Forelimb muscle (tissue), 1 donor: Measurements from ENCODE around the gene PLEKHA1. TPM values are rescaled to one million over a fixed set of nuclear protein-coding genes. Genes with fewer than 3 reads are reported as not detected.

Experiments used
- DNase-seq: peaks from one replicate; pipeline ENCODE4 v3.0.0-alpha.2; 2013; ENCODE audit warnings: low read depth
- polyA plus RNA-seq: library from polyadenylated mRNA; unstranded; fragments of 120-200 nt; gene quantifications from one replicate; pipeline ENCODE4 v1.2.1, GENCODE V29; 2013; ENCODE audit not compliant: insufficient read length

Gene PLEKHA1
- polyA plus RNA-seq, 1 donor, result 32.3 TPM

DNA sequence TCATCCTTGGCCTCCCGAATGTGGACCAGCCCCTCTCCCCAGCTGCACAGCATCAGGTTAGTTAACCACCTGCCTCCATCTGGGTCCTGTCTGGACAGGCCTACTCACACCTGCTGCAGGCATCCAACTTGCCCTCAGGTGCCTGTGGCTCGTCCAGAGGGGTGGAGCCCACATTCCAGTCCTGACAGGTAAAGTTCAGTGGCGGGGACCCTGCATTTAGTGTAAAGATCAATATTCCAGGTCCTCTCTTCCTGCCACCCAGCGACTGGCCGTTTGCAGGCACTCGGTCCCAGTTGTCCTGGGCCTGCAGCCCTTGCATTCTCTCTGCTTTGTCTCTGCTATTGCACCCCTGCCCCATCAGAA, 101.8 kb downstream of the PLEKHA1 start:
- DNase-seq, result no peak

DNA sequence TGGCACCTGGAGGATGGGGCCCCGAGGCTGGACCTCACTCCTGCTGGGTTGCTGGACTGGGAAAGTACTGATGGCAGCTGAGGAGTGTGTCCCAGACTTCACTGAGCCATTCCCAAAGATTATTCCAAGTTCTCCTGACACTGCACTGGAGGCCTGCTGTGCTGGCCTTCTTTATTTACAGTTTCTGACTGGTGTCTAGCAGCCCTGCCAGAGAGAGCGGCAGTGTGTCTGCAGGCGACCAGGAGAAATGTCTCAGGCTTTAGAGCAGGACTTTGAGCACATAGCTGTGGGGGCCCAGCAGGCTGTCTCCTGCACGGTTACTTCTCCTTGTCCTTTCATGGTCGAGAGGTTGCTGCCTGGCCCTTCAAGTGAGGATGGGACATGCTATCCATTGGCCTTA, 102.9 kb downstream of the PLEKHA1 start:
- no peak for DNase-seq

DNA sequence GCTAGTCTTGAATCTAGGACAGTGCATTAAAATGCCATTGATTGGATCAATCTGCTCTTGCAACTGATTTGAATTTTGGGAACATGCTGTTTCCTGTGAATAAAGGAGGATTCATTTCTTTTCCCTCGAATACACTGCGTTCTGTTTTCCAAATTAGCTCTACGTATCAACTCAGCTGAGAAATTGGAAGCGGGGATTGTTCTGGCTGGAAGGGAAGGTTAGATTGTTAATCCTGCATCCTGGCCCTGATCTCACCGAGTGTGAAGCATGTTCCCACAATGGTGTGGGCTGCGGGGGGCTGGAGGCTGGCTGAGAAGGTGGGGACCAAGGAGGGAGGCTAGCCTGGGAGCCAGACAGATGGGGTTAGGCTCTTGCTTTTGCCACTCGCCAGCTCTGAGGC, 104.5 kb downstream of the PLEKHA1 start:
- no peak for DNase-seq

DNA sequence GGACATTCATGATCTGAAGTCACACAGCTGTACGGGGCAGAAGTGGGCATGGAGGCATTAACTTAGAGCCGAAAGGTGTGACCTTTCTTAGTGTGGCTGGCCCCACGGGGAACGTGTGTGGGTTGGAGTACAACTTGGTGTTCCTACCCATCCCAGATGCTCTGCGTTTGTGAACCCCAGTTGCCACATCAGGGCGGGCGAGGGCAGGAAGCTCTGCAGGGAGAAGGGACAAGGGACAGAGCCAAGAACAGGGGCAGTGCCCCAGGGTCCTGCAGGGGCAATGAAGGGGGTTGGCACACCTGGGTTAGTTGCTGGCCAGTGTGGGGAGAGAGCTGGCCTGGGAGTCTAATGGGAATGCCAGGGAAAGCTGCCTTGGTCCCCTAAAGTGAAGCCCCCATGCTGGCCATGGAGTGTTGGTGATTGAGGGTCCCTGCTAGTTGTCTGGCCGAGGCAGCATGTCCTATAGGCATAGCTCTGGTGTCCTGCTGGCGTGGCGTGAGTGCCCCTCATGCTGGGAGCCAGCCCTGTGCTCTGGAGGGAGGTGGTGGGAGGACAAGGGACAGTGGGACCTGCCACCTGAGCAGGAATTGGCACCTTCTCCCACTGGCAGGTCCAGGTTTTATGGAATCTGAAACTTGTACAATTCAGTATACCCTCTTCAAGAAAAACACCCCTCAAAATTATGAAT, 105.8 kb downstream of the PLEKHA1 start:
- DNase-seq, result no peak

DNA sequence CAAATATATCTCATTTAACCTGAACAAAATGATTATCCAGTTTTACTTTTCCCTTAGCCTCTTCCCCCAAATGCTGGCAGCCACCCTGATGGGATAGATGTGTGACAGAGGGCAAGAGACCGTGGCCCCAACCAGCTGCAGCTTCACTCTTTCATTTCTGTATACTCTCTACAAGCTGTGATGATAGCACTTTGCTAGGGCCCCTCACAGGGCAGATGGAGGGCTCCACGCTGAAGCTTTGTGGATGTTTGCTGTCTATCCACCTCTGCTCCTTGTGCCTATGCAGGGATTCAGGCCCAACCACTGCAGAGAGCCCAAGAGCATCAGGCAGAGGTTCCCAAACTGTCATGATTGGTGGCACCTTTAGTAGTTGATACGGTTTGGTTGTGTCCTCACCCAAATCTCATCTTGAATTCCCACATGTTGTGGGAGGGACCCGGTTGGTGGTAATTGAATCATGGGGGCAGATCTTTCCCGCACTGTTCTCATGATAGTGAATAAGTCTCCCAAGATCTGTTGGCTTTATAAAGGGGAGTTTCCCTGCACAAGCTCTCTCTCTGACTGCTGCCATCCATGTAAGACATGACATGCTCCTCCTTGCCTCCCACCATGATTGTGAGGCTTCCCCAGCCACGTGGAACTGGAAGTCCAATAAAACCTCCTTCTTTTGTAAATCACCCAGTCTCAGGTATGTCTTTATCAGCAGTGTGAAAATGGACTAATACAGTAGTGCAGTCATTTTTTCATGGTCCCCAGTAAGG, 107.0 kb downstream of the PLEKHA1 start:
- DNase-seq, result no peak

Other genes starting within 250 kb of the PLEKHA1 start
- gene BTBD16, start 103.4 kb upstream of the PLEKHA1 start, polyA plus RNA-seq, result 0.13 TPM
- gene ARMS2, start 79.9 kb downstream of the PLEKHA1 start, polyA plus RNA-seq, result not detected
- 74.3 TPM for gene HTRA1, start 86.8 kb downstream of the PLEKHA1 start, polyA plus RNA-seq
- gene DMBT1, start 186.0 kb downstream of the PLEKHA1 start, polyA plus RNA-seq, result not detected